ENCODE measurements around the gene TNFSF13.

TNFSF13 gene

GRCh38 chr17:7588553-7589203 lies 30.1 kb downstream of the TNFSF13 start:
- no peak for DNase-seq
- H3K27me3 ChIP-seq (replicated peaks), result no peaks in the 10 kb centered on the region
- H3K27ac ChIP-seq, result peak overlapping the region; percentile 65
- H3K36me3 ChIP-seq (replicated peaks), result peaks cover 39% of the 10 kb centered on the region
- in situ Hi-C loops (cut with HindIII; ENCODE audit: low pct_ligation_motif_present, low sequenced_read_pairs), result no loop called here
- no peak for TF ChIP-seq CTCF (IDR thresholded peaks at IDR 0.05; ENCODE audit: low read depth, low read length, missing control alignments)
- H3K4me3 ChIP-seq (ENCODE audit: low read depth, low read length), result peak overlapping the region; percentile 9

- in situ Hi-C loops (cut with HindIII; ENCODE audit: low pct_ligation_motif_present, low sequenced_read_pairs), result no loop called here
- H3K27me3 ChIP-seq (replicated peaks), result no peaks in the 10 kb centered on the region
- DNase-seq, result peak; percentile 77
- H3K4me3 ChIP-seq (ENCODE audit: low read depth, low read length), result peak overlapping the region; percentile 9
- H3K36me3 ChIP-seq (replicated peaks), result peaks cover 45% of the 10 kb centered on the region
- no peak overlapping the region for H3K27ac ChIP-seq
- peak; percentile 91 for TF ChIP-seq CTCF (IDR thresholded peaks at IDR 0.05; ENCODE audit: low read depth, low read length, missing control alignments)
Observed at GRCh38 chr17:7589204-7589868, 30.8 kb downstream of the TNFSF13 start.

GRCh38 chr17:7589891-7590691 lies 31.5 kb downstream of the TNFSF13 start, which contains the start of gene SOX15:
Gene SOX15, minus strand, starts transcription at chr17:7590094. Its CDS starts 418 bp downstream, at chr17:7589676.
- no peak for TF ChIP-seq CTCF (IDR thresholded peaks at IDR 0.05; ENCODE audit: low read depth, low read length, missing control alignments)
- Histone ChIP-seq H3K36me3 (replicated peaks) (peaks cover 53% of the 10 kb centered on the region), H3K27ac (peak within 1 kb of the TSS; percentile 57), H3K27me3 (replicated peaks) (no peaks in the 10 kb centered on the region), H3K4me3 (ENCODE audit: low read depth, low read length) (peak within 1 kb of the TSS; percentile 9)
- DNase-seq, result no peak
- in situ Hi-C loops (cut with HindIII; ENCODE audit: low pct_ligation_motif_present, low sequenced_read_pairs), result no loop called here

- Histone ChIP-seq H3K4me3 (ENCODE audit: low read depth, low read length) (no peak overlapping the region), H3K27me3 (replicated peaks) (no peaks in the 10 kb centered on the region), H3K27ac (peak overlapping the region; percentile 57), H3K36me3 (replicated peaks) (peaks cover 60% of the 10 kb centered on the region)
- no peak for TF ChIP-seq CTCF (IDR thresholded peaks at IDR 0.05; ENCODE audit: low read depth, low read length, missing control alignments)
- DNase-seq, result peak; percentile 63
- in situ Hi-C loops (cut with HindIII; ENCODE audit: low pct_ligation_motif_present, low sequenced_read_pairs), result no loop called here
Observed at GRCh38 chr17:7590743-7591142, 32.2 kb downstream of the TNFSF13 start.

GRCh38 chr17:7591596-7591995 lies 33.0 kb downstream of the TNFSF13 start:
- no peak overlapping the region for H3K27ac ChIP-seq
- in situ Hi-C loops (cut with HindIII; ENCODE audit: low pct_ligation_motif_present, low sequenced_read_pairs), result no loop called here
- no peak for DNase-seq
- H3K4me3 ChIP-seq (ENCODE audit: low read depth, low read length), result no peak overlapping the region
- TF ChIP-seq CTCF (IDR thresholded peaks at IDR 0.05; ENCODE audit: low read depth, low read length, missing control alignments), result no peak
- no peaks in the 10 kb centered on the region for H3K27me3 ChIP-seq (replicated peaks)
- H3K36me3 ChIP-seq (replicated peaks), result peaks cover 68% of the 10 kb centered on the region
